Spleen (tissue), 11 donors: ENCODE measurements around the gene MBNL2. TPM values are rescaled to one million over a fixed set of nuclear protein-coding genes. Genes with fewer than 3 reads are reported as not detected.

Source experiments
- DNase-seq: peaks from one replicate; pipeline ENCODE4 v3.0.0-alpha.2; 2020
- H3K27ac ChIP-seq, 8 donors: fragments of 200-600 bp; sonication (generic) in 7 of 8; 1 replicate in 4 of 8; 2 replicates in 4 of 8; pipeline versions ENCODE4 v1.5.0 to v1.8.0; 2016 to 2021; ENCODE audit warnings: inconsistent platforms in 4 of 8, mild to moderate bottlenecking in 4 of 8, moderate library complexity in 1 of 8
- H3K27me3 ChIP-seq, 7 donors: fragments of 200-600 bp; sonication (generic) in 6 of 7; replicated peaks in 1 of 7; 1 replicate in 4 of 7; 2 replicates in 3 of 7; pipeline versions ENCODE4 v1.5.0 to v1.8.0; 2016 to 2021; ENCODE audit warnings: inconsistent platforms in 3 of 7, mild to moderate bottlenecking in 1 of 7
- H3K36me3 ChIP-seq, 6 donors: fragments of 200-600 bp; sonication (generic) in 5 of 6; 1 replicate in 4 of 6; 2 replicates in 2 of 6; pipeline versions ENCODE4 v1.5.0 to v1.8.0; 2016 to 2021; ENCODE audit warnings: inconsistent platforms in 2 of 6
- H3K4me1 ChIP-seq, 6 donors: fragments of 200-600 bp; sonication (generic) in 5 of 6; 1 replicate in 3 of 6; 2 replicates in 3 of 6; pipeline versions ENCODE4 v1.5.0 to v1.8.0; 2016 to 2021; ENCODE audit warnings: inconsistent platforms in 3 of 6
- H3K4me3 ChIP-seq, 8 donors: fragments of 200-600 bp; sonication (generic) in 7 of 8; 1 replicate in 4 of 8; 2 replicates in 4 of 8; pipeline versions ENCODE4 v1.5.0 to v1.8.0; 2016 to 2021; ENCODE audit warnings: inconsistent platforms in 4 of 8, mild to moderate bottlenecking in 4 of 8, moderate library complexity in 2 of 8
- H3K9me3 ChIP-seq, 8 donors: fragments of 200-600 bp; sonication (generic) in 7 of 8; 1 replicate in 4 of 8; 2 replicates in 4 of 8; pipeline versions ENCODE4 v1.5.0 to v1.8.0; 2016 to 2021; ENCODE audit warnings: inconsistent platforms in 4 of 8
- CTCF ChIP-seq, 11 experiments: fragments of 200-600 bp in 7 of 11; fragments of 450-650 bp in 4 of 11; sonication (generic) in 4 of 11; IDR thresholded peaks in 8 of 11; conservative IDR thresholded peaks in 3 of 11; 1 replicate in 7 of 11; 2 replicates in 4 of 11; pipeline versions ENCODE4 v1.4.0 to v1.8.0; 2016 to 2021; ENCODE audit warnings: antibody characterized with exemption in 11 of 11, inconsistent platforms in 4 of 11, mild to moderate bottlenecking in 1 of 11
- POLR2A ChIP-seq, 3 donors: fragments of 450-650 bp; IDR thresholded peaks; one replicate each; pipeline ENCODE4 v1.5.1; 2017; ENCODE audit warnings: antibody characterized with exemption in 3 of 3, mild to moderate bottlenecking in 1 of 3
- POLR2AphosphoS5 ChIP-seq, 3 donors: sonication (generic); formaldehyde crosslinking; IDR thresholded peaks; one replicate each; pipeline ENCODE4 v1.5.1; 2017; ENCODE audit warnings: antibody characterized with exemption in 3 of 3
- WGBS, 5 donors: extraction: QIAGEN DNeasy Blood & Tissue Kit in 3 of 5; methylation state at CpG; one replicate each; pipeline versions ENCODE4 v1.1.5 to v1.1.7; 2013 to 2018; 5-methylcytosine and 5-hydroxymethylcytosine counted together
- intact Hi-C: fragments of 100-400 bp; cut with DNase I; formaldehyde crosslinking; loops from one replicate; pipeline ENCODE4 v1.15.0; 2023; ENCODE audit warnings: low total_unique reads
- polyA plus RNA-seq, 3 donors: library from polyadenylated mRNA; stranded (reverse); fragments of 200-250 nt; gene quantifications; one replicate each; pipeline ENCODE4 v1.2.1, GENCODE V29; 2013
- total RNA-seq, 7 donors: library from RNA; depleted of rRNA in 3 of 7; stranded (reverse); fragments of >200 nt in 3 of 7; fragmentation: NEBNext Ultra II Directional in 4 of 7; extraction: Animal tissue kit (Norgen Biotek cat#: 25700) in 4 of 7; gene quantifications; one replicate each; pipeline versions ENCODE4 v1.1.0 to v1.2.1, GENCODE V29; 2016 to 2021
- donor health status: healthy with polysubstance abuse.
- donor health status: DM: no; HTN: no; CAD: no; lungs with moderate emphysema.
- donor health status: DM: no; HTN: no; CAD: no.
- donor health status: Bipolar disorder and iron deficiency.
- donor health status: healthy.
- donor health status: DM: no; HTN: no; CAD: no.
- donor health status: DM: yes; HTN: yes; CAD: no.

The MBNL2 gene
- total and polyA plus RNA-seq, 10 donors = 7.0 to 56.3 (median 31.1) TPM

GRCh38 chr13:97241761-97242160 is 19.6 kb downstream of the MBNL2 start:
- Histone ChIP-seq H3K27ac (no peak overlapping the region), H3K4me3 (no peak overlapping the region), H3K27me3 (peaks cover 0 to 51% (median 0%) of the 10 kb centered on the region in 7 donors), H3K36me3 (no peaks in the 10 kb centered on the region), H3K4me1 (peaks cover 11 to 81% (median 38%) of the 10 kb centered on the region in 6 donors), H3K9me3 (no peaks in the 10 kb centered on the region)
- intact Hi-C loops = no loop called here
- TF ChIP-seq CTCF (IDR thresholded peaks at IDR 0.05 in 8 of 11, conservative IDR thresholded peaks at IDR 0.05 in 3 of 11) = no peak
- peak in 1 of 3 donors; percentile 67 for TF ChIP-seq POLR2AphosphoS5 (IDR thresholded peaks at IDR 0.05)
- DNase-seq = no peak
- WGBS, 5 donors = 39 to 63% (median 49%) methylated on average over 5 of the region's 5 CpGs

DNA sequence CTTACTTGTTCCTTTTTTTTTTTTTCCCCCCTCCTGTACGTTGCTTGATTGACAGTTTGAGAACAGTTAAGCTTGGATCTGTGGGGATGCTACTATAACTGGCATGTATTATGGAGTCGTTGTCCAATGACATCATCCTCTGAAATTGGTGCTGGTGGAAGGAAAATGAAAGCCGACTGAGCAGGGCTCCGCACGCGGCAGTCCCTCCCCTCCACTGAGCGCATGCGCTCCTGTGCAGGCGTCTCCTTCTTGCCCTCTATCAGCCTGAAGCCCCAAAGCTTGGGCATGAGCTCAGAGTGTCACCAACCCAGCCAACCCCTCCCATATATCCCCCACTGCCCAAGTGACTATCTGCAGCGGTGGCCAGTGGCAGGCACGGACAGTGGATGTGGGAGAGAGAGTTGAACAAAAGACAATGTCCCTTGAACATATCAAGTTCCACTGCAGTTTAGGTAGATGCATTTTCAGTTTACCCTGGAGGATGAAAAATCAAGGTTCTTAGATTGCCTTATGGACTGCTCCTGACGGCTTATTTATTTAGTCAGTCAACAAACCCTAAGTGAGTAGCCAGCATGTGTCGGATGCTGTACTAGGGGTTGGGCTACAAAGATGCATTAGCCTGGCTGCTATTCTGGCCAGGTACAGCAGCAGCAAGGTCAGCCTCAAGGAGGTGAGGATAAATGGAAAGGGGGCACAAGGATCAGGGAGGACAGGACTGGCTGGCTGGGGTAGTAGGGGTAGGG is 20.8 kb downstream of the MBNL2 start:
- Histone ChIP-seq H3K4me1 (peaks cover 11 to 84% (median 36%) of the 10 kb centered on the region in 6 donors), H3K27me3 (peaks cover 0 to 39% (median 0%) of the 10 kb centered on the region in 7 donors), H3K36me3 (no peaks in the 10 kb centered on the region), H3K4me3 (no peak overlapping the region), H3K27ac (no peak overlapping the region), H3K9me3 (no peaks in the 10 kb centered on the region)
- DNase-seq = no peak
- 93 to 98% (median 96%) methylated on average over 13 of the region's 13 CpGs for WGBS, 5 donors
- intact Hi-C loops = no loop called here
- no peak for TF ChIP-seq POLR2A (IDR thresholded peaks at IDR 0.05)
- TF ChIP-seq POLR2AphosphoS5 (IDR thresholded peaks at IDR 0.05) = no peak
- TF ChIP-seq CTCF (IDR thresholded peaks at IDR 0.05 in 8 of 11, conservative IDR thresholded peaks at IDR 0.05 in 3 of 11) = no peak

DNA sequence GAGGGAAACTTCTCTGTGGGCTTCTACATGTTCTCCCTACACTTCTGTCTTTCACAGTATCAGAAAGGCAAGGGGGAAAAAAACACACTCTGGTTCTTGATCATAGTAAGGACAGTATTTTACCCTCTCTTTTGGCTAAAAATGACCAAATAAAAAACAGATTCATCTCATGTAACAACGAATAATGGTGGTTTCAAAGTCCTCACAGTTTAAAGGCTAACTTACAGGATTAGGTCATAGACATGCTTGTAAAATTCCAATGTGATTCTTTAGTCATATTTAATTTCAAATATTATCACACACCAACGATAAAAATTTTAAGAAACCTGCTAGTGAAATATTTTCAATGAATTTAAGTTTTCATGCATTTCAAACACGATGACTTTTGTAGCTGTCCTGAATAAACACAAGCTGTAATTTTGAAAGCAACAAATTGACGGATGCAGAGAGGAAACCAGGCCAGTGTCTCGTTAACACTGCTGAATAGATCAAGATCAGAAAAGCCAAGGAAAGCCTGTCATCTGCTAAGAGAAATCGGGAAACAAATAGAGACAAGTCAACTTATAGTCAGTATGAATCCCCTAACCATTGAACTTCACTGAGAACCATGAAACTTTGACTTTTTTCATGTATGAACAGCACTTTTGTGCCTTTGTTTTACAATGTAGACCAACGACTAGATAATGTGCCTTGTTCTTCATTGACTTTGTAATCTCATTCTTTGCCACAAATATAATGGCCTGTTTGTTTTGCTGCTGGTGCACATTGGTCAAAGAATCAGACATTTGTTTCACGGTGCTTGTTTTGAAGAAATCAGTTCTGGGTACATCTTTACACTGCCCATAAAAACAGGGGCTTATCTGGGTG is 22.0 kb downstream of the MBNL2 start:
- H3K27me3 ChIP-seq = peaks cover 0 to 27% (median 0%) of the 10 kb centered on the region in 7 donors
- no peak for DNase-seq
- 78 to 84% (median 80%) methylated on average over 8 of the region's 8 CpGs for WGBS, 5 donors
- no peak overlapping the region for H3K4me3 ChIP-seq
- peak overlapping the region in 2 of 8 donors; percentile 26 to 37 for H3K27ac ChIP-seq
- no peaks in the 10 kb centered on the region for H3K9me3 ChIP-seq
- TF ChIP-seq POLR2A (IDR thresholded peaks at IDR 0.05) = no peak
- H3K4me1 ChIP-seq = peaks cover 15 to 79% (median 33%) of the 10 kb centered on the region in 6 donors
- H3K36me3 ChIP-seq = no peaks in the 10 kb centered on the region
- intact Hi-C loops = no loop called here

DNA sequence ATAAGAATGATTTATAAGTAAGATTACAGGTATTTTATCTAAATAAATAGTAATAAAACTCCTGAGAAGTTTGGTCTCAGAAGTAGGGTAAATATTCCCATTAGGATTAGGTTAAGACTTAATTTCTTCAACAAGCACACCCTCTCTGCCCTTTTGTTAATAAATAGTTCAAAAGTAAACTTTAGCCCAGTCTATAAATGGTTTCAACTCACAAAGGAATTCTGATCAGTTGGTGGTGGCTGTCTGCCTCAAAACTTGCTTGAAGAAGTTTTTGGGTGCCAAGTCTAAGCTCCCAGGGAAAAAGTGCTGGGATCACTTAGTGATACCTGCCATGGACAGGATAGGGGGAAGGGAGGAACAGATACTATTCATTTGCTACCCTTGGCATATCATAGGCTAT is 22.9 kb downstream of the MBNL2 start:
- intact Hi-C loops = no loop called here
- Histone ChIP-seq H3K4me1 (peaks cover 13 to 77% (median 33%) of the 10 kb centered on the region in 6 donors), H3K27ac (peak overlapping the region in 1 of 8 donors; percentile 28), H3K27me3 (peaks cover 0 to 18% (median 0%) of the 10 kb centered on the region in 7 donors), H3K4me3 (no peak overlapping the region), H3K36me3 (no peaks in the 10 kb centered on the region), H3K9me3 (no peaks in the 10 kb centered on the region)
- TF ChIP-seq CTCF (IDR thresholded peaks at IDR 0.05 in 8 of 11, conservative IDR thresholded peaks at IDR 0.05 in 3 of 11) = no peak
- no peak for TF ChIP-seq POLR2AphosphoS5 (IDR thresholded peaks at IDR 0.05)
- TF ChIP-seq POLR2A (IDR thresholded peaks at IDR 0.05) = no peak
- DNase-seq = no peak
